Astrocyte (in vitro differentiated cells and primary cell): ENCODE data around the gene MEGF6. TPM values are rescaled to one million over a fixed set of nuclear protein-coding genes. Genes with fewer than 3 reads are reported as not detected.

Experiments
- DNase-seq: peaks from one replicate; pipeline ENCODE4 v3.0.0-alpha.2; 2010; ENCODE audit warnings: low read depth
- FAIRE-seq: peaks from 2 replicates; lab custom pipeline; 2011; peaks lifted over from hg19 to GRCh38; lab: Jason Lieb, UNC
- H2AFZ ChIP-seq: 2 replicates; pipeline ENCODE4 v1.6.0; 2012; ENCODE audit warnings: low read depth, low read length, inconsistent platforms
- H3K27ac ChIP-seq: 2 replicates; pipeline ENCODE4 v1.5.1; 2011; ENCODE audit warnings: low read depth, low read length, inconsistent platforms
- H3K27me3 ChIP-seq: 2 replicates; pipeline ENCODE4 v1.6.0; 2011; ENCODE audit warnings: low read length, inconsistent platforms; ENCODE audit not compliant: insufficient read depth
- H3K36me3 ChIP-seq: 2 replicates; pipeline ENCODE4 v1.5.1; 2011; ENCODE audit warnings: low read length, inconsistent platforms; ENCODE audit not compliant: insufficient read depth
- H3K4me1 ChIP-seq: 2 replicates; pipeline ENCODE4 v1.5.1; 2011; ENCODE audit warnings: low read length, inconsistent platforms; ENCODE audit not compliant: insufficient read depth
- H3K4me2 ChIP-seq: 2 replicates; pipeline ENCODE4 v1.6.0; 2012; ENCODE audit warnings: low read length, inconsistent platforms
- H3K4me3 ChIP-seq: 2 replicates; pipeline ENCODE4 v1.5.1; 2011; ENCODE audit warnings: low read depth, mild to moderate bottlenecking, low read length, inconsistent platforms; ENCODE audit not compliant: insufficient read depth
- H3K79me2 ChIP-seq: 2 replicates; pipeline ENCODE4 v1.6.0; 2012; ENCODE audit warnings: mild to moderate bottlenecking, low read length, inconsistent platforms; ENCODE audit not compliant: insufficient read depth
- H3K9ac ChIP-seq: 2 replicates; pipeline ENCODE4 v1.6.0; 2012; ENCODE audit warnings: mild to moderate bottlenecking, low read length, inconsistent platforms
- H3K9me3 ChIP-seq: 2 replicates; pipeline ENCODE4 v1.5.1; 2012; ENCODE audit warnings: low read depth, mild to moderate bottlenecking, low read length, inconsistent platforms; ENCODE audit not compliant: insufficient read depth
- H4K20me1 ChIP-seq: 2 replicates; pipeline ENCODE4 v1.6.0; 2012; ENCODE audit warnings: low read length, inconsistent platforms; ENCODE audit not compliant: insufficient read depth
- H3K27ac Mint-ChIP-seq: one replicate; pipeline ENCODE4 v1.8.0; 2021; ENCODE audit warnings: mild to moderate bottlenecking, mixed read lengths; ENCODE audit not compliant: unreplicated experiment
- H3K27me3 Mint-ChIP-seq: one replicate; pipeline ENCODE4 v1.8.0; 2021; ENCODE audit warnings: low read depth, mixed read lengths; ENCODE audit not compliant: unreplicated experiment
- H3K36me3 Mint-ChIP-seq: one replicate; pipeline ENCODE4 v1.8.0; 2021; ENCODE audit warnings: low read depth, mixed read lengths; ENCODE audit not compliant: unreplicated experiment
- H3K4me1 Mint-ChIP-seq: one replicate; pipeline ENCODE4 v1.8.0; 2021; ENCODE audit warnings: low read depth, mixed read lengths; ENCODE audit not compliant: unreplicated experiment
- H3K4me3 Mint-ChIP-seq: one replicate; pipeline ENCODE4 v1.8.0; 2021; ENCODE audit warnings: mild to moderate bottlenecking, moderate library complexity, mixed read lengths; ENCODE audit not compliant: unreplicated experiment
- H3K9me3 Mint-ChIP-seq: one replicate; pipeline ENCODE4 v1.8.0; 2021; ENCODE audit warnings: mild to moderate bottlenecking, mixed read lengths; ENCODE audit not compliant: unreplicated experiment
- EZH2 ChIP-seq: IDR thresholded peaks from 2 replicates; pipeline ENCODE4 v1.6.1; 2012; ENCODE audit warnings: mild to moderate bottlenecking, low read length, inconsistent platforms; ENCODE audit not compliant: insufficient read depth
- total RNA-seq: library from RNA; stranded (reverse); gene quantifications from 2 replicates; pipeline ENCODE4 v1.2.1, GENCODE V29; 2021
- TF ChIP-seq, protein P1 (sequence below): IDR thresholded peaks from 2 replicates; pipeline ENCODE4 v1.5.1; 2011; ENCODE audit warnings: low read depth, mild to moderate bottlenecking, inconsistent platforms, low read length, moderate library complexity; ENCODE audit not compliant: insufficient read depth

The MEGF6 gene
- total RNA-seq, 1 donor from 2014 or later = 14.8 TPM

DNA sequence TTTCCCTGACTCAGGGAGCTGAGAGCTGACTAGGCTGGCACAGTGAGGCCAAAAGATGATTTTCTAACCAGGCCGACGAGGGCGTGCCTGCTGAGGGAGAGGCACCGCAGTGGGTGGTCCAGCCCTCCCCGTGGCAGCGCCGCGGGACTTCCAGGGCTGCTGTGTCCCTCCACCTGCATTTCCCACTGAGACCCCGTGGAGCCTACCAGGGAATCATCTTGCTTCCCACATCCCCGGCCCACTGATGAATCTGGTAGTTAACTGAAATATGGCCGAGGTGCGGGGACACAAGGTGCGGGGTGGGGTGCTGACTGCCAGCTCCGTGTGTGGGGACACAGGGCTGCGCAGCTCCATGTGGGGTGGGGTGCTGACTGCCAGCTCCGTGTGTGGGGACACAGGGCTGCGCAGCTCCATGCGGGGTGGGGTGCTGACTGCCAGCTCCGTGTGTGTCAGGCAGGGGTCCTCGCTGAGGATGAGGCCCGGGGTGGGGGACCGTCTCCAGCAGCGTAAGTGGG, 28.1 kb upstream of the MEGF6 start:
- no peaks in the 10 kb centered on the region for H3K4me1 ChIP-seq
- H3K36me3 Mint-ChIP-seq = peaks cover 16% of the 10 kb centered on the region

DNA sequence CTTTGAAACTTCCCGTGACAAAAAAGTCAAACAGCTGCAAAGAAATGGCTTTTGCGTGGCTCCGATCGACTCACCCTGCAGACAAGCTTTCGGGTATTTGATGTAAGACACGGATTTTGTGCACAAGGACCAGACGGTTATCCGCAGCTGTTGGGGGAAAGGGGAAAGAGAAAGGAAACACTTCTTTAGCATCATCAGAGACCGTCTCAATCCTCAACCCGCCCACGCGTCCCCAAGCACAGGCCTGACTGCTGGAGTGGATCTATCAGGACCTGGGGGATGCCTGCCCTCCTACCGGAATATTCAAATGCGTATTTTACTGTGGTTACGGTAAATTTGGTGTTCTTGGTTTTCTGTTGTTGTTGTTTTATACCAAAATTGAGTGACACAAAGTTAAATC, 27.4 kb upstream of the MEGF6 start:
- FAIRE-seq (no peak), DNase-seq (no peak)
- Mint-ChIP-seq H3K27ac (no peak overlapping the region), H3K4me3 (no peak overlapping the region), H3K27me3 (no peaks in the 10 kb centered on the region), H3K9me3 (no peaks in the 10 kb centered on the region), H3K36me3 (peaks cover 16% of the 10 kb centered on the region), H3K4me1 (peaks cover 2% of the 10 kb centered on the region)
- no peak overlapping the region for H2AFZ ChIP-seq
- no peak overlapping the region for H3K4me3 ChIP-seq
- H3K27me3 ChIP-seq = no peaks in the 10 kb centered on the region
- no peak overlapping the region for H3K27ac ChIP-seq
- no peaks in the 10 kb centered on the region for H3K79me2 ChIP-seq
- H3K4me1 ChIP-seq = no peaks in the 10 kb centered on the region
- H3K4me2 ChIP-seq = no peak overlapping the region
- no peak overlapping the region for H3K9ac ChIP-seq
- no peaks in the 10 kb centered on the region for H3K9me3 ChIP-seq
- TF ChIP-seq EZH2 = no peak
- no peaks in the 10 kb centered on the region for H4K20me1 ChIP-seq
- peaks cover 11% of the 10 kb centered on the region for H3K36me3 ChIP-seq

More for the DNA sequence above, 28.1 kb upstream of the MEGF6 start:
- TF ChIP-seq, protein P1, sequence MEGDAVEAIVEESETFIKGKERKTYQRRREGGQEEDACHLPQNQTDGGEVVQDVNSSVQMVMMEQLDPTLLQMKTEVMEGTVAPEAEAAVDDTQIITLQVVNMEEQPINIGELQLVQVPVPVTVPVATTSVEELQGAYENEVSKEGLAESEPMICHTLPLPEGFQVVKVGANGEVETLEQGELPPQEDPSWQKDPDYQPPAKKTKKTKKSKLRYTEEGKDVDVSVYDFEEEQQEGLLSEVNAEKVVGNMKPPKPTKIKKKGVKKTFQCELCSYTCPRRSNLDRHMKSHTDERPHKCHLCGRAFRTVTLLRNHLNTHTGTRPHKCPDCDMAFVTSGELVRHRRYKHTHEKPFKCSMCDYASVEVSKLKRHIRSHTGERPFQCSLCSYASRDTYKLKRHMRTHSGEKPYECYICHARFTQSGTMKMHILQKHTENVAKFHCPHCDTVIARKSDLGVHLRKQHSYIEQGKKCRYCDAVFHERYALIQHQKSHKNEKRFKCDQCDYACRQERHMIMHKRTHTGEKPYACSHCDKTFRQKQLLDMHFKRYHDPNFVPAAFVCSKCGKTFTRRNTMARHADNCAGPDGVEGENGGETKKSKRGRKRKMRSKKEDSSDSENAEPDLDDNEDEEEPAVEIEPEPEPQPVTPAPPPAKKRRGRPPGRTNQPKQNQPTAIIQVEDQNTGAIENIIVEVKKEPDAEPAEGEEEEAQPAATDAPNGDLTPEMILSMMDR = no peak
- TF ChIP-seq EZH2 = no peak
- H3K27ac Mint-ChIP-seq = no peak overlapping the region
- H3K9me3 Mint-ChIP-seq = no peaks in the 10 kb centered on the region
- no peak overlapping the region for H3K4me3 Mint-ChIP-seq
- Histone ChIP-seq H3K9me3 (no peaks in the 10 kb centered on the region), H3K27ac (no peak overlapping the region), H3K79me2 (no peaks in the 10 kb centered on the region), H3K27me3 (no peaks in the 10 kb centered on the region), H3K4me3 (no peak overlapping the region), H3K9ac (no peak overlapping the region), H3K4me2 (no peak overlapping the region), H2AFZ (no peak overlapping the region), H4K20me1 (no peaks in the 10 kb centered on the region), H3K36me3 (peaks cover 11% of the 10 kb centered on the region)
- peaks cover 2% of the 10 kb centered on the region for H3K4me1 Mint-ChIP-seq
- FAIRE-seq (no peak), DNase-seq (no peak)
- no peaks in the 10 kb centered on the region for H3K27me3 Mint-ChIP-seq

- Histone ChIP-seq H3K4me1 (no peaks in the 10 kb centered on the region), H3K27ac (no peak overlapping the region), H3K27me3 (no peaks in the 10 kb centered on the region), H3K79me2 (no peaks in the 10 kb centered on the region), H3K4me2 (no peak overlapping the region), H3K4me3 (no peak overlapping the region), H3K9me3 (no peaks in the 10 kb centered on the region), H2AFZ (no peak overlapping the region), H4K20me1 (no peaks in the 10 kb centered on the region), H3K9ac (no peak overlapping the region), H3K36me3 (peaks cover 11% of the 10 kb centered on the region)
- no peak overlapping the region for H3K4me3 Mint-ChIP-seq
- DNase-seq (no peak), FAIRE-seq (no peak)
- peaks cover 2% of the 10 kb centered on the region for H3K4me1 Mint-ChIP-seq
- peaks cover 18% of the 10 kb centered on the region for H3K36me3 Mint-ChIP-seq
- H3K9me3 Mint-ChIP-seq = no peaks in the 10 kb centered on the region
- no peaks in the 10 kb centered on the region for H3K27me3 Mint-ChIP-seq
- no peak for TF ChIP-seq EZH2
- TF ChIP-seq, protein P1 = no peak
- no peak overlapping the region for H3K27ac Mint-ChIP-seq
Observed at GRCh38 chr1:3638027-3638426, 26.7 kb upstream of the MEGF6 start.
